ENCODE measurements around the gene FRMD1.

GRCh38 chr6:168052291-168052891 lies 26.6 kb downstream of the FRMD1 start:
- TF ChIP-seq, protein P1, sequence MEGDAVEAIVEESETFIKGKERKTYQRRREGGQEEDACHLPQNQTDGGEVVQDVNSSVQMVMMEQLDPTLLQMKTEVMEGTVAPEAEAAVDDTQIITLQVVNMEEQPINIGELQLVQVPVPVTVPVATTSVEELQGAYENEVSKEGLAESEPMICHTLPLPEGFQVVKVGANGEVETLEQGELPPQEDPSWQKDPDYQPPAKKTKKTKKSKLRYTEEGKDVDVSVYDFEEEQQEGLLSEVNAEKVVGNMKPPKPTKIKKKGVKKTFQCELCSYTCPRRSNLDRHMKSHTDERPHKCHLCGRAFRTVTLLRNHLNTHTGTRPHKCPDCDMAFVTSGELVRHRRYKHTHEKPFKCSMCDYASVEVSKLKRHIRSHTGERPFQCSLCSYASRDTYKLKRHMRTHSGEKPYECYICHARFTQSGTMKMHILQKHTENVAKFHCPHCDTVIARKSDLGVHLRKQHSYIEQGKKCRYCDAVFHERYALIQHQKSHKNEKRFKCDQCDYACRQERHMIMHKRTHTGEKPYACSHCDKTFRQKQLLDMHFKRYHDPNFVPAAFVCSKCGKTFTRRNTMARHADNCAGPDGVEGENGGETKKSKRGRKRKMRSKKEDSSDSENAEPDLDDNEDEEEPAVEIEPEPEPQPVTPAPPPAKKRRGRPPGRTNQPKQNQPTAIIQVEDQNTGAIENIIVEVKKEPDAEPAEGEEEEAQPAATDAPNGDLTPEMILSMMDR (IDR thresholded peaks at IDR 0.05): no peak
- no peak for TF ChIP-seq EZH2 (IDR thresholded peaks at IDR 0.05; ENCODE audit: borderline replicate concordance, insufficient read depth, low read depth, low read length, poor library complexity, severe bottlenecking)
